ENCODE data around the gene SAP30BP.

SAP30BP gene

DNA sequence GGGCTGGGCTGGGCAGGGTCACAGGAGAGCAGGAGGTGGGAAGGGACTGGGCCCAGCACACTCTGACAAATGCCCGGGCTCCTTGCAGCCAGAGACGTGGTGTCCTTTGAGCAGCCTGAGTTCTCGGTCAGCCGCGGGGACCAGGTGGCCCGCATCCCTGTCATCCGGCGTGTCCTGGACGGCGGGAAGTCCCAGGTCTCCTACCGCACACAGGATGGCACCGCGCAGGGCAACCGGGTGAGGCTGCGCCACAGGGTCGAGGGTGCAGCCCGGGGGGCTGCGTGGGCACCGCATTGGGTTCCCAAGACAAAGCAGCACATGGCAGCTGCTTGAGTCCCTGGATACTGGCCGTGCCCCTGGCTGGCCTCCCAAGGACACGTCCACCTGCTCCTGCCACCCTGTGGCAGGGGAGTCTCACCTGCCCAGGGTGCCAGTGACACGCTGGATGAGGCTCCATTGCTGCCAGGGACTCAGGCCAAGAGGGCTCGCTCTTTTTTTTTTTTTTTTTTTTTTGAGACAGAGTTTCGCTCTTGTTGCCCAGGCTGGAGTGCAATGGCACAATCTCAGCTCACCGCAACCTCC, 76.6 kb downstream of the SAP30BP start:
- DNase-seq, result no peak

DNA sequence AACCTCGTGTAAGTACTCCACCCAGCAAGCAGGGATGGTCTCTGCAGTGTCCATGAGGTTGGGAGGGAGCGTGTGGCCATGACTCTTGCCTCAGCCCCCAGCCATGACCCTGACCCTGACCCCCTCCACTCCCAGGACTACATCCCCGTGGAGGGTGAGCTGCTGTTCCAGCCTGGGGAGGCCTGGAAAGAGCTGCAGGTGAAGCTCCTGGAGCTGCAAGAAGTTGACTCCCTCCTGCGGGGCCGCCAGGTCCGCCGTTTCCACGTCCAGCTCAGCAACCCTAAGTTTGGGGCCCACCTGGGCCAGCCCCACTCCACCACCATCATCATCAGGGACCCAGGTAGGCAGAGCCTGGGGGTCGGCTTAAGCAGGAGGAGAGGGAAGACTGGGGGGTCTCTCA, 81.6 kb downstream of the SAP30BP start:
- DNase-seq, result no peak

- DNase-seq, result peak; percentile 54
Measured at GRCh38 chr17:75749545-75750389, 82.6 kb downstream of the SAP30BP start.

DNA sequence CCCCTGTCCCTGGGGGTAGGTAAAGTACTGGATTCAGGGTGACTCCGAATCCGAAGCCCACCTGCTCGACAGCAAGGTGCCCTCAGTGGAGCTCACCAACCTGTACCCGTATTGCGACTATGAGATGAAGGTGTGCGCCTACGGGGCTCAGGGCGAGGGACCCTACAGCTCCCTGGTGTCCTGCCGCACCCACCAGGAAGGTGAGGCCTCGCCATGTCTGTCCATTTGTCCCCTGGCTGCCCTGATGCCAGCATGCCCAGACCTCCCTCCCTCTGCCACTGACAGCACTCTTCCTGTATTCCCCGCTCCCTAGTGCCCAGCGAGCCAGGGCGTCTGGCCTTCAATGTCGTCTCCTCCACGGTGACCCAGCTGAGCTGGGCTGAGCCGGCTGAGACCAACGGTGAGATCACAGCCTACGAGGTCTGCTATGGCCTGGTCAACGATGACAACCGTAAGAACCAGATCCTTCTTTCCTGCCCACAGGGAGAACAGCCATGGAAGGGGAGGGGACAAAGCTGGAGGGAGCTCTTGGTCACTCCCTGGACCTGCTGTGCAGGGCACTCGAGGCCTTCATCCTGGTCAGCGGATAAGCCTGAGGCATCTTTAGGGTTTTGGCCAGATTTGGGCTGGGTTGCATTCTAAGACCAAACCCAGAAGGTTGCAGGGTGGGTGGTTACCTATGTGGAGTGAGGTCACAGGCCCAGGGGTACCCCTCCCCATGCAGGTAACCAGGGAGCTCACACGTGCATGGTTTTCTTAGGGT, 83.7 kb downstream of the SAP30BP start:
- no peak for DNase-seq

- DNase-seq, result no peak
Measured at GRCh38 chr17:75751676-75752404, 84.7 kb downstream of the SAP30BP start.

DNA sequence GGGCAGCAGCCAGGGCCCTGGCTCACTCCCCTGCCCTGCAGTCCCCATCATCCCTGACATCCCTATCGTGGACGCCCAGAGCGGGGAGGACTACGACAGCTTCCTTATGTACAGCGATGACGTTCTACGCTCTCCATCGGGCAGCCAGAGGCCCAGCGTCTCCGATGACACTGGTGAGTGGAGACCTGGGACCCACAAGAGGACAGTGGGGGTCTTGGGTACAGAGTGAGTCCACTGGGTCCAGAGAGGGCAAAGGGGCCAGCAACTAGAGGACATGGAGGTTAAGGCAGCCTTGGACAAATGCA, 85.2 kb downstream of the SAP30BP start:
- DNase-seq, result no peak

DNA sequence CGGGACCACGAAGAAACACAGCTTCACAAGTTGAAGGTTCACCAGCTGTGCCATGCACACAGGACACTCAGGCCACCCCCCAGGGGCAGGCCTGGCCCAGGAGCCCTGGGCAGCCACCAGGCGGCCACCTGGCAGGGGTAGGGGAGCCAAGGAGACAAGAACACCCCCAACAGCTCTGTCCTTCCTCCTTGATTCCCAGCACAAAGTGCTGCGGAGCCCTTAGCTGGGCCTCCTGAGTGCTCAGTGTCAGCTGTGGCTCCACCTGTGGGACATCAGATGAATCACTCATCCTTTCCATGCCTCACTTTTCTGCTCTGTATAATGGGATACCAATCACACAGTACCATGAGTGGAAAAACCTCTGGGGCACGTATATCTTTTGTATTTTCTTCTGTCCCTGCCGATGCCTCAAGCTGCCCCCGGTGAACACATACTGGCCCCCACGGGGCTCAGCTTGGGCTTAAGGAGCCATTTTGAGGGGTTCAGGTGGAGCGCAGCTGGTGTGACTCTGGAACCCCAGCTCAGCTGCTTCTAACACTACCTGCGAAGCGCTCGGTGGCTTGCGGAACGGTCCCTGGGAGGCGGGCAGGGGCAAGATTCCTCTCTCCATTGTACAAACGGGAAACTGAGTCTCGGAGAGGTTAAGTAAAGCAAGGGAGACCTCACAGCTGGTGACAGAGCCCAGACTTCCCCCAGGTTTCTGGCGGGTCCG, 85.8 kb downstream of the SAP30BP start:
- no peak for DNase-seq

DNA sequence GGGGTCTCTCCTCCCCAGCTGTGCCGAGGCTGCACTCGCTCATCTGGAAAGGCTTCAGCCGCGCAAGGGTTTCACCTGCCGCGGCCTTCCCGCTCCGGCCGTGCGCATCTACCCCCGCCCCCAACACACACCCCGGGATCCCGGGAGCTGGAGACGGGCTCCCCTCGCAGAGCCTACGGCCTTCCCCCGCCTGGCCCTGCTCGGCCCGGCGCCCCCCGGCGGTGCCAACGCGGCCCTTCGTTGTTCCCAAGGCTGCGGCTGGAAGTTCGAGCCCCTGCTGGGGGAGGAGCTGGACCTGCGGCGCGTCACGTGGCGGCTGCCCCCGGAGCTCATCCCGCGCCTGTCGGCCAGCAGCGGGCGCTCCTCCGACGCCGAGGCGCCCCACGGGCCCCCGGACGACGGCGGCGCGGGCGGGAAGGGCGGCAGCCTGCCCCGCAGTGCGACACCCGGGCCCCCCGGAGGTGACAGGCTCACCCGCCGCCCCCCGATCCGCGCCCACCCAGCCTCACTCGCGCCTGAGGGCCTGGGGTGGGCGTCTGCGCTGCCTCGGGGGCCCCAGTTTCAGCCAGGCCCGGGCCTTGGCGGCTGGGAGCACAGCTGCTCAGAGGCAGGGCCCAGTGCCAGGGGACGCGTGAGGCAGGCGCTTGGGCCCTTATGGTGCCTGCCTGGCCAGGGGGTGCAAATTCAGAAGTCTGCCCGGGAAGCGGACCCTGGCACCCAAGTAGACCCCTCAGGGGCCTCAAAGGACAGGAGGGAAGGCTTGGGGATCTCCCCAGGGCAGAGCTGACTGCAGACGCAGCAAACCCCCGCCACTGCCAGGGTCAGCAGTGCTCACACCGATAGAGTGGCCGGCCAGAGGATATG, 86.6 kb downstream of the SAP30BP start:
- peak; percentile 78 for DNase-seq

GRCh38 chr17:75754378-75755204, 87.5 kb downstream of the SAP30BP start:
- no peak for DNase-seq

DNA sequence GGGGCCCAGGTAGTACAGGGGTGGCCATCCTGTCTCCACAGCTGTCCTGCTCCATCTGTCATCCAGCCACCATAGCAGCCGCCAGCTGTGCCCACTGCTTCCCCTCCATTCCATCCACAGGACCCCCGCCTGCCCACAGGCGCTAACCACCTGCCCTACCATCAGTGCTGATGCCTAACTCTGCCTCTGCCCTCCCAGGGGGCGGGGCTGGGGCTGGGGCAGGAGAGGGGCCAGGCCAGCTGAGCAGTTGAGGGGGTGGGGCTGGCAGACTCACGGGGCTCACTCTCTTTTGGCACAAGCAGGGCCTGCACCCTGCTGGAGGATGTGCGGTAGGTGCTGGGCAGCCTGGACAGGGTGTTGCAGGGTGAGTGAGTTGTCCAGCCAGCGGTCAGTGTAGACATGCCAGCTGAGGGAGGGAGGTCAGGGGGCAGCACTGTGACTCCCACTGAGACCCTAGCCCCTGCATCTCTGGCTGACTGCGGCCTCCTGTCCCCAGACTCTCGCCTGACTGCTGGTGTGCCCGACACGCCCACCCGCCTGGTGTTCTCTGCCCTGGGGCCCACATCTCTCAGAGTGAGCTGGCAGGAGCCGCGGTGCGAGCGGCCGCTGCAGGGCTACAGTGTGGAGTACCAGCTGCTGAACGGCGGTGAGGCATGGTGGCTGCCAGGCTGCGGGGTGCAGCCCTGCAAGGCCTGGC, 88.2 kb downstream of the SAP30BP start:
- no peak for DNase-seq

DNA sequence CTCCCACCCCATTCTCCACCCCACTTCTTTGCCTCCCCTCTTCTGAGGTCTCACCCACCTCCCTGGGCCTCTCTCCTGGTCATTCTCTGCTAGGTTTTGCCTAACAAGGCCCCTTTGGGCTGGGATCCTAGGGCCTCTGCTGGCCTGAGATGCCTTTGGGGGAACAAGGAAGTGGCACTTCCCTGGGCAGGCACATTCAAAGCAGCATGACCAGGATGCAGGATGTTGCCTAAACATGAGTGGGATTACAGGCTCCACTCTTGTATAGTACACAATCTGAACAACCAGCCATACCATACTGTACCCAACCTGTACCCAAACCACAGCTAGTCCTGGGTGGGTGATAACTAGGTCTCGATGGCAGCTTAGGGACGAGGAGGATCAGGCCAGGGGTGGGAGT, 88.9 kb downstream of the SAP30BP start:
- DNase-seq, result no peak

- no peak for DNase-seq
Measured at GRCh38 chr17:75756451-75757085, 89.4 kb downstream of the SAP30BP start.

DNA sequence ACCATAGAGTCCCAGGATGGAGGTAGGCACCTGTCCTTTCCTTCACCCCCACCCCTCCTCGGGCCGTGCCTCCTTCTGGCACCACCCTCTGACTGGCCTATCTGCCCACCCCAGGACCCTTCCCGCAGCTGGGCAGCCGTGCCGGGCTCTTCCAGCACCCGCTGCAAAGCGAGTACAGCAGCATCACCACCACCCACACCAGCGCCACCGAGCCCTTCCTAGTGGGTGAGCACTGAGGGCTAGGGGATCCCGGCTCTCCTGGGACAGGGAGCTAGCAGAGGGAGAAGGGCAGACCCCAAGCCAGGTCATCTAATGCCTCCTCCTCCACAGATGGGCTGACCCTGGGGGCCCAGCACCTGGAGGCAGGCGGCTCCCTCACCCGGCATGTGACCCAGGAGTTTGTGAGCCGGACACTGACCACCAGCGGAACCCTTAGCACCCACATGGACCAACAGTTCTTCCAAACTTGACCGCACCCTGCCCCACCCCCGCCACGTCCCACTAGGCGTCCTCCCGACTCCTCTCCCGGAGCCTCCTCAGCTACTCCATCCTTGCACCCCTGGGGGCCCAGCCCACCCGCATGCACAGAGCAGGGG, 90.0 kb downstream of the SAP30BP start:
- DNase-seq, result no peak

Measured in fibroblast of skin of abdomen (primary cell).